K562 (cell line): ENCODE measurements around the gene RAB7A. TPM values are rescaled to one million over a fixed set of nuclear protein-coding genes. Genes with fewer than 3 reads are reported as not detected.

ENCODE experiments used
- ATAC-seq: fragments of 200-7000 bp; cut with Tn5 transposase; 3 replicates; pipeline ENCODE4 v1.9.1; 2020; ENCODE audit warnings: moderate library complexity
- BruUV-seq: library from RNA; stranded (reverse); fragments of 400-500 nt; replicated peaks from 2 replicates; lab custom pipeline; 2021; lab: Mats Ljungman, UMichigan
- CTCF ChIA-PET: fragments of 300-600 bp; formaldehyde crosslinking; extraction: SDS; loops from one replicate; lab custom pipeline; 2021; ENCODE audit warnings: low intra/inter-chr PET ratio; lab: Yijun Ruan, JAX
- POLR2A ChIA-PET: fragments of 300-600, 350-650 bp; sonication (Branson Sonifier 250); formaldehyde crosslinking; extraction: SDS; loops from one replicate; lab custom pipeline; 2021; ENCODE audit warnings: antibody characterized with exemption, inconsistent platforms; lab: Yijun Ruan, JAX
- DNase-seq, 4 experiments: peaks; one replicate each; pipeline versions ENCODE4 v3.0.0 to v3.0.0-alpha.2; 2011 to 2018; ENCODE audit warnings: low spot score in 3 of 4, mixed read lengths in 3 of 4; ENCODE audit errors: extremely low read depth in 1 of 4
- FAIRE-seq: peaks from 2 replicates; lab custom pipeline; 2011; peaks lifted over from hg19 to GRCh38; lab: Jason Lieb, UNC
- H2AFZ ChIP-seq: 2 replicates; pipeline ENCODE4 v1.6.0; 2011; ENCODE audit warnings: low read depth, low read length, control low read depth, inconsistent platforms
- H3K27ac ChIP-seq: fragments of 200-600 bp; 3 replicates; pipeline ENCODE4 v1.8.0; 2011; ENCODE audit warnings: low read depth, mild to moderate bottlenecking, control low read depth, inconsistent platforms, low read length, moderate library complexity, mixed read lengths; ENCODE audit errors: extremely low read depth
- H3K27me3 ChIP-seq, 2 experiments: fragments of 300-600 bp in 1 of 2; 2 replicates in 1 of 2; 3 replicates in 1 of 2; pipeline versions ENCODE4 v1.6.0 to v1.8.0; 2011; ENCODE audit warnings: inconsistent platforms in 2 of 2, low read length in 2 of 2, mild to moderate bottlenecking in 1 of 2, mixed read lengths in 1 of 2, moderate library complexity in 1 of 2; ENCODE audit not compliant: control insufficient read depth in 2 of 2, insufficient read depth in 2 of 2
- H3K36me3 ChIP-seq: fragments of 300-600 bp; 3 replicates; pipeline ENCODE4 v1.8.0; 2011; ENCODE audit warnings: mild to moderate bottlenecking, low read length, inconsistent platforms; ENCODE audit not compliant: control insufficient read depth, insufficient read depth
- H3K4me1 ChIP-seq, 2 experiments: fragments of 200-600 bp in 1 of 2; replicated peaks in 1 of 2; 2 replicates in 1 of 2; 3 replicates in 1 of 2; pipeline versions ENCODE4 v1.5.1 to v1.8.0; 2011; ENCODE audit warnings: inconsistent platforms in 2 of 2, low read length in 2 of 2, mild to moderate bottlenecking in 1 of 2, mixed read lengths in 1 of 2, moderate library complexity in 1 of 2; ENCODE audit not compliant: control insufficient read depth in 2 of 2, insufficient read depth in 2 of 2
- H3K4me2 ChIP-seq: 2 replicates; pipeline ENCODE4 v1.6.1; 2011; ENCODE audit warnings: low read length, control low read depth, inconsistent platforms, mixed read lengths; ENCODE audit not compliant: insufficient read depth
- H3K4me3 ChIP-seq: fragments of 200-600 bp; sonication (generic), shearing (Covaris generic); 2 replicates; pipeline ENCODE4 v1.5.1; 2016; ENCODE audit warnings: control low read depth, inconsistent platforms
- H3K79me2 ChIP-seq: fragments of 200-600 bp; 3 replicates; pipeline ENCODE4 v1.8.0; 2011; ENCODE audit warnings: low read length, inconsistent platforms; ENCODE audit not compliant: control insufficient read depth, insufficient read depth
- H3K9ac ChIP-seq, 2 experiments: 2 replicates each; pipeline versions ENCODE4 v1.6.0 to v1.6.1; 2011; ENCODE audit warnings: low read depth in 2 of 2, low read length in 2 of 2, control low read depth in 1 of 2, inconsistent platforms in 1 of 2, mild to moderate bottlenecking in 1 of 2, mixed read lengths in 1 of 2; ENCODE audit not compliant: insufficient read depth in 1 of 2
- H3K9me1 ChIP-seq: one replicate; pipeline ENCODE4 v1.6.0; 2011; ENCODE audit warnings: inconsistent platforms, mild to moderate bottlenecking, low read length, moderate library complexity; ENCODE audit not compliant: control insufficient read depth, insufficient read depth
- H3K9me3 ChIP-seq: replicated peaks from 2 replicates; pipeline ENCODE4 v1.5.1; 2011; ENCODE audit warnings: low read depth, low read length, inconsistent platforms; ENCODE audit not compliant: control insufficient read depth, insufficient read depth
- H4K20me1 ChIP-seq: replicated peaks from 2 replicates; pipeline ENCODE4 v1.6.1; 2011; ENCODE audit warnings: low read length, inconsistent platforms, mixed read lengths; ENCODE audit not compliant: control insufficient read depth, insufficient read depth
- FUS ChIP-seq: fragments of 200-400 bp; formaldehyde crosslinking; optimal IDR thresholded peaks from 2 replicates; pipeline ENCODE3; 2017; ENCODE audit warnings: low read depth, low read length
- GABPA ChIP-seq: fragments of 200-800 bp; sonication (Bioruptor generic); conservative IDR thresholded peaks from 2 replicates; pipeline ENCODE4 v1.6.1; 2016; ENCODE audit warnings: low read depth, missing genetic modification characterization, missing compliant biosample characterization
- GTF2E2 ChIP-seq: fragments of 200-800 bp; sonication (Bioruptor generic); IDR thresholded peaks from 2 replicates; pipeline ENCODE4 v1.6.1; 2016; ENCODE audit warnings: missing genetic modification characterization, missing compliant biosample characterization
- PCBP1 ChIP-seq: fragments of 200-400 bp; formaldehyde crosslinking; IDR thresholded peaks from 2 replicates; pipeline ENCODE4 v1.6.1; 2018; ENCODE audit warnings: mild to moderate bottlenecking, low read depth, low read length; ENCODE audit not compliant: poor library complexity, severe bottlenecking
- PTBP1 ChIP-seq: fragments of 200-400 bp; formaldehyde crosslinking; IDR thresholded peaks from 2 replicates; pipeline ENCODE4 v1.6.1; 2017; ENCODE audit warnings: low read depth, low read length
- RBM39 ChIP-seq: fragments of 200-400 bp; formaldehyde crosslinking; optimal IDR thresholded peaks from 2 replicates; pipeline ENCODE3; 2018; ENCODE audit warnings: low read depth, low read length
- TEAD4 ChIP-seq, 2 experiments: sonication (generic) in 1 of 2; formaldehyde crosslinking in 1 of 2; IDR thresholded peaks; 2 replicates each; pipeline versions ENCODE4 v1.6.1 to v1.8.0; 2012 to 2022; ENCODE audit warnings: borderline replicate concordance in 1 of 2, inconsistent platforms in 1 of 2, low read length in 1 of 2, mild to moderate bottlenecking in 1 of 2, missing genetic modification reagents in 1 of 2
- U2AF1 ChIP-seq: fragments of 200-400 bp; formaldehyde crosslinking; optimal IDR thresholded peaks from 2 replicates; pipeline ENCODE3; 2017; ENCODE audit warnings: mild to moderate bottlenecking, low read depth, low read length, moderate library complexity
- ZBTB40 ChIP-seq, 2 experiments: fragments of 450-650 bp in 1 of 2; sonication (generic) in 1 of 2; formaldehyde crosslinking in 1 of 2; IDR thresholded peaks; 2 replicates each; pipeline versions ENCODE4 v1.7.1 to v1.9.0; 2016 to 2022; ENCODE audit warnings: inconsistent platforms in 1 of 2, mild to moderate bottlenecking in 1 of 2, missing genetic modification reagents in 1 of 2
- ZNF121 ChIP-seq: sonication (generic); formaldehyde crosslinking; conservative IDR thresholded peaks from 2 replicates; pipeline ENCODE4 v1.8.0; 2022; ENCODE audit warnings: missing genetic modification reagents
- ZNF23 ChIP-seq: fragments of 250-450 bp; sonication (Bioruptor Pico); IDR thresholded peaks from 2 replicates; pipeline ENCODE4 v1.4.0; 2020; ENCODE audit warnings: mild to moderate bottlenecking
- WGBS: fragments of 100-300 bp; shearing (Covaris generic); methylation state at CpG from one replicate; pipeline ENCODE4 v1.1.6; 2016; ENCODE audit warnings: low coverage, mixed read lengths; ENCODE audit not compliant: insufficient coverage; ENCODE audit errors: missing lambda C conversion rate; 5-methylcytosine and 5-hydroxymethylcytosine counted together
- in situ Hi-C: fragments of 300-500 bp; cut with MboI; formaldehyde crosslinking; loops from 4 replicates; pipeline ENCODE4 v1.15.0; 2018; ENCODE audit warnings: inconsistent platforms, mixed read lengths
- intact Hi-C: fragments of 100-400 bp; cut with micrococcal nuclease; formaldehyde crosslinking; loops from 2 replicates; pipeline ENCODE4 v1.14.2; 2022
- polyA plus RNA-seq, 8 experiments: library from polyadenylated mRNA; depleted of rRNA in 4 of 8; stranded (reverse) in 5 of 8; unstranded in 3 of 8; fragments of >200 nt; fragmentation: Nextera tagmentation in 2 of 8; fragmentation: Illumina TruSeq in 1 of 8; extraction: Ambion mirVana in 2 of 8; extraction: Trizol in 1 of 8; gene quantifications; 2 replicates each; pipeline versions ENCODE4 v1.2.1 to v1.2.3, GENCODE V29; 2011 to 2014; ENCODE audit warnings: inconsistent platforms in 1 of 8, missing spikeins in 1 of 8
- total RNA-seq, 7 experiments: library from RNA; depleted of rRNA in 6 of 7; stranded (reverse); fragments of >200 nt in 6 of 7; fragmentation: Illumina TruSeq in 2 of 7; extraction: Trizol in 2 of 7; gene quantifications; 2 replicates each; pipeline versions ENCODE4 v1.2.1 to v1.2.3, GENCODE V29; 2011 to 2021; ENCODE audit warnings: low replicate concordance in 1 of 7

Gene RAB7A
- total and polyA plus RNA-seq, 9 of the 15 experiments (the other 6 are each of a cell fraction or from before 2014, with no cell fraction given): 30.9 to 204 (median 72.8) TPM

DNA sequence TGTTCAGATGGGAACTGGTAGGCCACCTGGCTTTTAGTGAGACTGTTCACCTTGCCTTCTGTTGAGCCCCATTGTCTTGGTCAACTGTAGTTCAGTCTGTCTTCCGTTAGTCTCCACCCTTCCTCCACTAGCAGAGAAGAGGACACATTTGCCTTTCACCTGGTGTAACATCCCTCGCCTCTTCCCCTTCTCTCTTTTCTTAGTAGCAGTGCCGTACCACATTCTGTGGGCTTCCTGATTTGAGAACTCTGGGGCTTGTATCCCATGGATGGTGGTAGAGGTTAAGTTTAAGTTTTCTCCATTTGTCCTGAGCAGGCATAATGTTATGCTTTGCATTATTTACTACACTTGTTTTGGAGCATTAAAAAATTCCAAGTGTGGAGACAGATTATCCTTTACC lies 49.3 kb downstream of the RAB7A start (continued):
- TF ChIP-seq U2AF1: no peak
- TF ChIP-seq PTBP1: no peak

GRCh38 chr3:128775906-128776542 lies 50.0 kb downstream of the RAB7A start:
- 73% methylated on average over 3 of the region's 3 CpGs for WGBS
- ChIA-PET CTCF (no interaction called here), POLR2A (interaction anchor here (0.6 kb wide), 1 partner anchor 145 kb away, joined by 3 read pairs; no protein-coding TSS in a partner anchor)
- no peak overlapping the region for H3K4me2 ChIP-seq
- peaks cover 8% of the 10 kb centered on the region; the same call in 1 of the 2 replicates for H4K20me1 ChIP-seq
- H3K9me1 ChIP-seq: peaks cover 3% of the 10 kb centered on the region
- ATAC-seq (no peak), DNase-seq (no peak), FAIRE-seq (no peak)
- H3K9me3 ChIP-seq: no peaks in the 10 kb centered on the region
- H3K27ac ChIP-seq: no peak overlapping the region
- H3K4me1 ChIP-seq: no peaks in the 10 kb centered on the region; a peak in 3 of 5 replicates
- H2AFZ ChIP-seq: no peak overlapping the region
- H3K9ac ChIP-seq: no peak overlapping the region
- H3K4me3 ChIP-seq: no peak overlapping the region
- H3K79me2 ChIP-seq: peaks cover 83% of the 10 kb centered on the region
- BruUV-seq: no TSS peak
- in situ Hi-C loops: no loop called here
- intact Hi-C loops: no loop called here
- no peaks in the 10 kb centered on the region for H3K27me3 ChIP-seq
- no peaks in the 10 kb centered on the region for H3K36me3 ChIP-seq
- TF ChIP-seq FUS: no peak
- no peak for TF ChIP-seq GTF2E2 (tag)
- TF ChIP-seq TEAD4 (IDR thresholded peaks at IDR 0.05; ENCODE audit: low read length): no peak
- TF ChIP-seq TEAD4 (CRISPR knock-in tag; IDR thresholded peaks at IDR 0.05; ENCODE audit: borderline replicate concordance): no peak
- no peak for TF ChIP-seq PCBP1
- TF ChIP-seq ZBTB40 (IDR thresholded peaks at IDR 0.05): no peak
- TF ChIP-seq ZBTB40 (CRISPR knock-in tag; IDR thresholded peaks at IDR 0.05): no peak
- TF ChIP-seq GABPA (tag): no peak
- TF ChIP-seq ZNF121 (CRISPR knock-in tag): no peak
- TF ChIP-seq RBM39: no peak
- TF ChIP-seq ZNF23 (CRISPR knock-in tag): no peak
